ENCODE results near the gene ARFRP1.

- TF ChIP-seq PTBP1 (IDR thresholded peaks at IDR 0.05; ENCODE audit: low read depth, low read length, poor library complexity, severe bottlenecking) (no peak), MXD4 (CRISPR knock-in tag; IDR thresholded peaks at IDR 0.05) (no peak), RFX5 (IDR thresholded peaks at IDR 0.05; ENCODE audit: low read depth, low read length) (no peak), ARNTL (CRISPR knock-in tag; IDR thresholded peaks at IDR 0.05) (no peak), EP300 (IDR thresholded peaks at IDR 0.05; ENCODE audit: low read depth in 2 of 2, low read length in 2 of 2) (no peak), EP300 (CRISPR knock-in tag; IDR thresholded peaks at IDR 0.05; ENCODE audit: borderline replicate concordance) (no peak)
Observed at GRCh38 chr20:63704749-63705117, 3.0 kb downstream of the ARFRP1 start.
